ENCODE results near the gene ZNF451.

- TF ChIP-seq POLR2AphosphoS5 (IDR thresholded peaks at IDR 0.05; ENCODE audit: borderline replicate concordance, low read depth, low read length) (no peak), EZH2 (IDR thresholded peaks at IDR 0.05) (no peak)
Measured at GRCh38 chr6:57085471-57085870, 4.5 kb upstream of the ZNF451 start.
